HG02885 (cell line): Measurements from ENCODE around the gene CCDC6.

Experiments used
- ATAC-seq: cut with Tn5 transposase; IDR thresholded peaks from one replicate; pipeline ENCODE4 v1.9.1; 2021; ENCODE audit warnings: mild to moderate bottlenecking; ENCODE audit not compliant: unreplicated experiment, poor library complexity

Gene CCDC6

DNA sequence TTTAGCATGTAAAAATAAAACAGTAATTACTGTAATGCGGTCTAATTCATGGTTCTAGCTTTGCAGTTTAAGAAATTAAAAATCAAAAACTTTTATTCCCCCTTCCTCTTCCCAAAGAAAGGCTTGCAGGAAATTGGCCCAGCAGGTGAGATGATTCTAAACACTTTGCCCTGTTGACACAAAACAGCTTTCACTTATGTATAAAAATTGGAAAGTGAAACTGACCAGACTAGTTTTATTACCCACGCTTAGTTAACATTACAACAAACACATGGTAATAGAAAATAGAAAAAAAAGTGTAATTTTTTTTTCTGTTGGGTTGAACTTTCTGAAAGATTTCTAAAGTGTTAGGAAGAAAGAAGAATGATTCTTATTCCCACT is 1.2 kb upstream of the CCDC6 start:
- no peak for ATAC-seq

DNA sequence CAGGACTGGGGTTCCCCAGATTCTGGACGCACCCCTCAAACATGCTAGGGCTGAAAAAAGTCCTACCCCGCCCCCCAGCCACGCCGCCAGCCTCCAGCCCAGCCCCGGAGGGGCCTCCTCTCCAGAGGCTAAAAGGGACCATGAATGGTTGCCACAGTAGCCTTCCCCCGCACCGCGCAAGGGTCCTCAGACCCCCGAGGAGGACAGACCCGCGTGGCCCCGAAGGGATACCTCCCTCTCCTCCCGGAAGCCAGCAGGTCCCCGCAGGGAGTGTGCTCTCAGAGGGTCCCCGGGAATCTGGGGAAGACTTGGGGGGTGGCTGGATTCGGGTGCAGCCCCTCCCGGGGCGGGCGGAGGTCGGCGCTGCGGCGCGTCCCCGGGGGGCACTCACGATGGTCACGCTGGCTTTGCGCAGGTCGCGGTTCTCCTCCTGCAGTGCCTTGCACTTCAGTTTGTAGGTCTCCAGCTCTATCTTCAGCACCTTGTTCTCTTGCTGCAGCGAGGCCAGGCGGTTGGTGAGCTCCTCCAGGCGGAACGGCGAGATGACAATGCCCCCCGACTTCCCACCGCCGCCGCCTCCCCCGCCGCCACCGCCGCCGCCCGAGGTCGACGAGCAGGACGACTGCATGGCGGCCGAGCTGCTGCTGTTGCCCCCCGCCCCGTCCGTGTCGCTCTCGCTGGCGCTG is 482 bp downstream of the CCDC6 start:
- no peak for ATAC-seq

DNA sequence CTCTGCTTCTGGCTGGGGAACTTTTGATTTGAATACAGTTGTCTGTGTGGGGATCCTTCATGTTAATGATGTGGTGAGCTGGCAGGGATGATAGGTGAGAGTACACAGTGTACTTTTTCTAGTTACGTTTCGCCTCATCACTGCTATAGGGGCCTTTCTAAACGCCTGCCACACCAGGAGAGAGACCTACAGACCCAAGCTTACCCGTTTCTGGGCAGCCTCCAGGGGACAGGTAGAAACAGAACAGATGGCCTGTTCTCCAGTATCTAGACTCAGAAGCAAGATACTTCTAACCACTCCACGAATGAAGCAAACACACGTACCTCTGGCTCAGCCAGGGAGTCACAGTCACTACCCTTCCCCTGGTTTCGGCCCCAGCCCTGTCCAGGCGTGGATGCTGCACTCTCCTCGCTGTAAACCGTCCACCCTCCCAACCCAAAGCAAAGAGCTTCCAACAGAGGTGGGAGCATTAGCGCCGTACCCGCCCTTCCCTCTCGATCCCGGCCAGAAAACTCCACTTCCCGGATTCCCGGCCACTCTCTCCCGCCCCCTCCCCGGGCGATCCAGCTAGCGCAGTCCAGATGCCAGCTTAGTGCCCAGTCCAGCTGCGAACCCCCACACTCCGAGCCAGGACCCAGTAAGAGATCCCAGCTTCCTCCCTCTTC is 1.2 kb downstream of the CCDC6 start:
- peak; percentile 56 for ATAC-seq

DNA sequence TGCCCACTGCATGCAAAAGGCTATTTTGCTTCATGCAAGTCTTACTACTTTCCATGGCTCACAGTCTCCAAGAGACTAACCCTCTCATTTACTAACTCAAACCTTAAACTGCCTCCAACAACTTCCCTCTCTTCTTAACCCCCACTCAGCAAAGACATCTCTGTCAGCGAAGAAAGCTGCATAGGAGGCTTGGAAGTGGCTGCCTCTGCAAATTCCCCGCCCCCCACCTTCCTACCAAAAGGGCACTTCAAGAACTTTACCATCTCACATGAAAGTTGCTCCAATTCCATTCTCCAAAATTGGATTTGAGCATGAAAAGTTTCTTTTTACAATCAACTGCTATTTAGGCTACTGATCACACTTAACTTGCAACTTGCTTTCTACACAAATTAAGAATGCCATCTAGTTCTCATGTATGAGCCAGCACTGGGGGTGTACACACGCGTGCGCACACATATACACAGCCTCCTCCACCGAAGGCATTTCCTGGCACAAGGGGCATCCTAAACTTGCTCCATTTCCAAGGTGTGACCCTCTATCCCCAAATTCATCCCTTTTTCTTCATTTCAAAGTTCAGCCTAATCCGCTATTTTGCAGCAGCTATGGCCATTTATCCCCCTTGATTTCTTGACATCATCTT is 1.8 kb downstream of the CCDC6 start:
- ATAC-seq: no peak

DNA sequence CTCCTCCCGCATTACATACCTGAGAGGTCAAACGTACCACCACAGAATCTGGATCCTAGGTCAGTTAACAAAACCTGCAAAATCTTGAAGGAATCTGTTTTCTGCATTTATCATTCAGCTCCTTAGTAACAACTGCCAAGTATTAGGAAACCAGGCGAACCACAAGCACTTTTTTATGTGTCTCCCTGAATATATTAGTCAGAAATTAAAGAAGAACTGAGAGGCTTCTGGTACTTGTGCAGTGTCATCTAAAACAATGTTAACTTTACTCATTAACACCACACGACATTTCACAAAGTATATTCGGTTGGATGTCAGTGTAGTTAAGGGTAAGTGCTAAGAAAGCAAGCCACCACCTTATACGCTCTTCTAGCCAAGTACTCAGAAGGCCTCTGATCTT is 2.5 kb downstream of the CCDC6 start:
- no peak for ATAC-seq

DNA sequence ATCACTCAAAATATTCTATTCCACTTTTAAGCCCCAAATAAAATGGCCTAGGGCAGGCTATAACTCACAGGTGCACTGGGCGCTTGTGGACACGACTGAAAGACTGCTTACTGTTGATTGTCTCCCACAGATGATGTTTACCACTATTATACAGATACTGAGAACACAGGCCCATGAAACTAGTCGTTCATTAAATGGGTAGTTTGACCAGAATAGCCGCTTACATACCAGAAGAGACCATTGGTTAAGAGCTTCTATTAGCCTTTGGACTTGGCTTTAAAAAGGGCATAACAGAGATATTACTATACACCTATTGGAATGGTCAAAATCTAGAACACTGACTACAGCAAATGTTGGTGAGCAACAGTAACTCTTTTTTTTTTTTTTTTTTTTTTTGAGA is 4.3 kb downstream of the CCDC6 start:
- no peak for ATAC-seq

DNA sequence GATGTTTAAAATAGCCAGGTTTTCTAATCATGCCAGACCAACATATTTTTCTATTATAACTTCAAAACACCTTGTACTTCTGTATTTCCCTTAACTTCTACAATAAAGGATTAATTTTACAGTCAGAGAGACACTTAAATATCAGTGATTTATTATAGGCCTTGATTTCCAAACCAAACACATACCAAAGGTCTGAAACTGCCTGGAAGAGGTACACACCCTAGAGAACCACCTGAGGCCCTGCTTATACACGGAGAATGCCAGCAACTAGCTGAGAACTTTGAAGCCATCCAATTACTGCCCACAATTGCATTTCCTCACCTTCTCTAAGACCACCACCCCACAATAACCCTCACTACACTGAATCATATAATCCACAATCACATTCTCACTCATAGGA is 4.9 kb downstream of the CCDC6 start:
- no peak for ATAC-seq

DNA sequence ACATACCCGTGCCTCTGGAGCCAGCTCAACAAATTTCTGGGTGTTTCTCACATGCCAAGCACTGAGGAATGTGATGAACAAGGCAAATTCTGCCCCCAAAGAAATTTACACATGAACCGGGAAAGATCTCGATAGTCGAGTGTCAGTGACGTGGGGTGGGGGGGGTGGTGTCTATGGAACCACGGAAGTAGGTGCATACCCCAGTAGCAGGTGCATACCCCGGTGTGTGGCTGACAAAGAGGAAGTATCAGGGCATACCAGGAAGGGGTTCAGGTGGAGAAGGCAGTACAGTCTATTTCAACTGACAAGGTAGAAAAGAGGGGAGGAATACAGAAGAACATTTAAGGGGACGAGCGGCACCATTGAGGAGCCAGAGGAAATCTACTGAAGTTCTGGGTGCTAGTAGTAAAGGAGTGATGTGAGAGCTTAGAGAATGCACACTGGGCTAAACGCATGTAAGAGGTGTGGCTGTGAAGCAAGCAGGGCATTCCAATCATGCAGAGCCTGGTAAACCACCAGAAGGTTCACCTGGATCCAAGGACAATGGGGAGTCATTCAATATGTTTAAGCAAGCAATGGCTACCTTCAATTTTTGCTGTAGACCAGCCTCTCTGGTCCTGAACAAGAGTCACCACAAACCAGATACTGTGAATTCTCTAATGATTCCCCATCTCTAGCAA is 6.2 kb downstream of the CCDC6 start:
- ATAC-seq: no peak

DNA sequence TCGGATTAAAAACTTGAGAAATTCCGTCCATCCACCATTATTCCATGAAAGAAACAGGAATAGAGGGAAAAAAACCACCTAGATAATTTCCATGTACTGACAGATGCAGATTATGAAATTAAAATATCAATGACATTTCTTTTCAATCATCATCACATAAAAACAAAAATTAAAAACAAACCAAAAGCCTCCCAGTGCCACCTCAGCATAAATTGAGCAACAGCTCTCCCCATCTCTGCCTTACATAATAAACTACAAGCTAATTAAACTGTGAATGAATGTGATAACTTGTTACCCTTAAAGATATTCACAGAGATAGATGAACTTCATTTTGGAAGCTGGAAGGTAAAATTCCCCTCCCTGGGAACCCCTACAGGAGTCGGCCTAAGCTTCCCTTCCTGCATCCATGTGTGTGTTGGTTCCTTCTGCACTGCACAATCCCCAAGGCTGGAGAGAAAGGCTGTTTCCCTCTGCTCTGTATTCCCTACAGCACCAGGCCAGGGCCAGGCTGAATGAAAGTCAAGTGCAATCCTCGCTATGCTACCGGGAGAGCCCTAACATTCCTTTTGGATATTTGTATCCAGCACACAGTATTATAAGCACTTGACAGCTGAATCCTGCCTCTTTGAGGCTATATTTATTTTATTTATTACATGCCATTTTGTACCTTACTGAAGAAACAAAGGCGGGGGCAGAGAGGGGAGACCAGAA is 8.1 kb downstream of the CCDC6 start:
- no peak for ATAC-seq

DNA sequence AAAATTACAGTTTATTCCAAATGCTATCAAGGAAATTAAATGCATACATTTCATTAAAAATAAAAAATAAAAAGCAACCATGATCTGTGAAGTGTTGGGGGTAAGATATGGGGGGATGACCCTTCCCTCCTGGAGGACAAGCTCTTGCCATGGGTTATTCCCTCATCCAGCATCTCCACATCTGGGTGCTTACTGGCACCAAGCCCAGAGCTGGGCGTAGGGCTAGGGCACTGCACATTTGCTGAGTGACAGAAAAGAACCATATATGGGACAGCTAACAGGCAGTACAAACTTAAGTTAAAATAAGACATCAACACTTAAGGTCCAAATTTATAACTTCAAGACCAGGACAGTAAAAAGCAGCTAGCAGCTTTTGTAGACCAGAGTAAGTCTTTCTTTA is 10.2 kb downstream of the CCDC6 start:
- no peak for ATAC-seq

DNA sequence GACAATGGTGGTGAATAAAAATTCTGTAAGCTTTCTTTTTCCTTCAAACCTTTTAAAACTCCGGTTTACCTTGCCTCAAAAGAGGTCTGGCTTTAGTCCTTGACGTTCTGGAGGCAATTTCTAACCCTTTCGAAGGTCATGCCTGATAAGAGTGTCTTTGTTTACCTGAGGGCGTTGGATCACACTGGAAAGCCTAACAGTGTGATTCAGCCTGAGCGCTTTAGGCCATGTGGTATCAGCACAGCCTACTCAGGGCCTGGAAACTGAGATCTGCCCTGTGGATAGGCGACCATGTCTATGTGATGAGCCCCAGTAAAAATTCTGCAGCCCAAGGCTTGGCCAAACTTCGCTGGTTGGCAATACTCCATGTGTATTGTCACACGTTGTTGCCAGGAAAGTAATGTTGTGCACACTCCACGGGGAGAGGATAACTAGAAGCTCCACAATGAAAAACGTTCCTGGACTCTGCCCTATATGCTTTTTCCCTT is 10.7 kb downstream of the CCDC6 start:
- ATAC-seq: no peak

DNA sequence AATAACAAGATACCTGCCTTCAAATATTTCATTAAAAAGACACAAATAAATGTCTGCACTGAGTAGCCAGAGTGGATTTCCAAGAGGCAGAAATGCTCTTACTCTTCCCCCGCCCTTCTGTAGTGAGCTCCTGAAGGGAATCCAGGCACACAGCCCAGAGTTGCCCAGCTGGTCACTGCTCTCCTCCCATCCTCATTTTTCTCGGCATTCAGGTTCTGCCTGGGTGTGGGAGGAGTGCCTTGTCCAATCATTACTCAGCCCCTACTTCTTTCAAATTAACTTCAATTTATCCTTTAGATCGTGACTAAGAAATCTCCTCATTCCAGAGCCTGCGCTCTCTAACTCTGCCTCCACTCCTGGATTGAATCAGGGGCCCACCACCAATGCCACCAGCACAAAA is 12.2 kb downstream of the CCDC6 start:
- ATAC-seq: no peak

DNA sequence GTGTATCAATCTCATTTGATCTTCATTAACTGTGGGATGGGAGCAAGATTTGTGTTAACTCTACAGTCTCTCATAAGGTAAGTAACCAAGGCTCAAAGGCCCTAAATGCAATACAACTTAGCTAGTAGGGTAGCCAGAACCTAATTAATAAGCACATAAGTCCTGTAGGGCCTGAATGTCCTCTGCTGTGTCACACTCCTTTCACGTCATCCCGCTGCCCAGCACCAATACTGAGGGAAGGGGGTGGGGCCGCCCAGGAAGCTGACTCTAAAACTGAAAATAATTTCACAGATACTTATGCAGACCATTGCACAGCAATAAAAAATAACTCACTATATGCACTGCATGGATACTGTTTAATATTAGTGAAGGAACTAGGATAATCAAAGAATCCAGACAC is 13.7 kb downstream of the CCDC6 start:
- no peak for ATAC-seq

DNA sequence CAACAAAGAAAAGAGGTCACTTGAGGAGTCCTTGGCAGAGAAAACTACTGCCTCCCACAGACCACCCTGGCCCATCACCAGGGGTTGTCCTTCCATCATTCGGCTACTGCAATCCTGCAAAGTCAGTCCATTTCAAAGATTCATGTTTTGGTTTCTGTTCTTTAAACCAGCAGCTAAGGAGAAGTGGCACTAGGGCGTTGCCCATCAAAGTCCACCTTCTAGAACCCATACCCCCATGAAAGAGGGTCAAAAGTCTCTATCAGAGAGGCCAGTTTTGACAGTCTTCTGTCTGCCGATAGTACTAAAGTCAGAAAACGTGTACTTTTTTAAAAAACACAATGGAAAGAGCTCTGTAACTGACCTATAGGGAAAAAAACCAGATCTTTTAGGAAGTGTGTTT is 14.4 kb downstream of the CCDC6 start:
- ATAC-seq: no peak

DNA sequence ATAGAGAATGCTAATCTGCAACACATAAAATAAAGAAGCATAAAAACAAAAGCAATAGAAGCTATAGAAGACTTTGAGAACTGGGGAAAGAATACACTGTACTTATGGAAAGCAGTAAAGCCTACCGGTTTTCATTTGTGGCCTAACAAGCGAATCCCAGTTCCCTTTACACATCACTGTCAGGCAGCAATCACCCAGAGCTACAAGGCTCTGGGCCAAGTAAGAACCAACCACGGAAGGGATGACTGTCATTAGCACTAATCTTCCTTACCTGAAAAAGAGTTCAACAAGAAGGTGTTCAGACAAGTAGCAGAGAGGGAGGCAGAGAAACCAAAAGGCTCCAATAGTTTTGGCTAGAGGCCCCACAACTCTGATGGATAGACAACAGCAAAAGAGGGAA is 15.0 kb downstream of the CCDC6 start:
- ATAC-seq: peak; percentile 69

DNA sequence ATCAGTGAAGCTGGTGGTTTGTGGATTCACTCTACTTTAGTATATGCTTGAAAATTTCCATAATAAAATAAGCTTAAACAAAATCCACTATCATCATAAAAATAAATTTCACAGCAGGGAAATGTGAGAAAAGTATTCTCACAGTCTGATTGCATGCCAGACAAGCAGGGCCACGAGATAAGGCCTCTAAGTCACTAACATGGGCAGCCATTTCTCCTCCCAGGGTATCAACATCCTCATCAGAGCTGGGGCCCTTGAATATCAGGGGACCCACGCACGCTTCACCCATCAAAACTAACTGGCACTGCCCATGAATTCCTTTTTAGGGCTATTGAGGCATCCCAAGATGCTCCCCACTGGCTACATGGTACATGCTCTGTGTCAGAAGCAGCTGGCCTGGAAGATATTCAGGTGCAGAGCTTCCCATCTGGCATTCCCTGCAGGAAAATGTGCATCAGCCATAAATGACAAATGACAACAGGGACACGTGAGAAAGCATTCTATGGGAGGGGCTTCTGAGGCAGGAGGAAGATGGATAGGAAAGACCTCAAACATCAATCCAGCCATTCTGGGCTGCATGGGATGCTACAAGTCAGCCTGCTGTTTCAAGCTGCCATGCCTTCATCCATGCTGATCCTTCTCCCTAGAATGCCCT is 17.4 kb downstream of the CCDC6 start:
- no peak for ATAC-seq

DNA sequence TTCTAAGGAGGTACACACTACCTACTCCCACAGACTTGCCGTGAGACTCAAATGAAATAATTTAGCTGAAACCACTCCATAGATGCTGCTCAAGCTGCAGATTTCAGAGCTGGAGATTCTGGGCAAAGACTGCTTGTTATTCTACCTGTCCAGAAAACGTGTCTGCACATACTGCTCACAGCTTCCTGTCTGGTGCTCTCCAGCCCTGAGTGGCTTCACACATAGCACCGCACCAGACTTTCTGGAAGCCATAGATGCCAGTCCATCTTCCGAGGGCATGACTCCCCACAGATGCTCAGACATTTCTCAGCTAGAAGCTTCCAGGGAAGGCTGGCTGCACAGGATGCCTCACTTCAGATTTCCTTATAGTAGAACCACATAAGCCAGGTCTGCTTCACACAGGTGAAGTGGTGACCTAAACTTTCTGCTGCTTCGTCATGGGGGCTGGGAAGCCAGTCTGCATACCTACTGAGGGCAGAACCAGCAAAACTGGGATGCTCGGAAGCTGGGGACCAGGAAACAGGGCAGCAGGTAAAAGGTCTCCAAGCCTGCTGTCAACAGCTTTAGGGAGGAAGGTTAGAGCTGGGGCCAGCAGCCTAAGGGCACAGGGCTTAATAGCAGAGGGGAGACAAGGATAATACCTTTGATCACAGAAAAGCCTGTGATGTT is 18.2 kb downstream of the CCDC6 start:
- no peak for ATAC-seq

DNA sequence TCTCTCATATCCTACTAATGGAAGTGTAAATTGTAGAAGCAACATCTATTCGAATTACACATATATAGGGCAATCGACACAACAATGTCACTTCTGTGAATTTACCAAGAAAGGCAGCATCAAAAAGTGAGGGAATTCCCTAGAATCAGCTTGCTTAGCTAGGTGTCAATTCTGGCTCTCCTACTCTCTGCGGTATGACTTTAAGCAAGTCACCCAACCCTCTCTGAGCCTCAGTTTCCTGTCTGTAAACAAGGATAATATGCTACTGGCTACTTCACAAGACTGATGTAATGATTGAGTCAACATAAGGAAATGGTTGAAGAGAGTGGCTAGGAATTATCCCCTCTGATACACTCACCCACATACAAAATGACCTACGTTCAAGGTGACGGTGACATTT is 19.4 kb downstream of the CCDC6 start:
- no peak for ATAC-seq

DNA sequence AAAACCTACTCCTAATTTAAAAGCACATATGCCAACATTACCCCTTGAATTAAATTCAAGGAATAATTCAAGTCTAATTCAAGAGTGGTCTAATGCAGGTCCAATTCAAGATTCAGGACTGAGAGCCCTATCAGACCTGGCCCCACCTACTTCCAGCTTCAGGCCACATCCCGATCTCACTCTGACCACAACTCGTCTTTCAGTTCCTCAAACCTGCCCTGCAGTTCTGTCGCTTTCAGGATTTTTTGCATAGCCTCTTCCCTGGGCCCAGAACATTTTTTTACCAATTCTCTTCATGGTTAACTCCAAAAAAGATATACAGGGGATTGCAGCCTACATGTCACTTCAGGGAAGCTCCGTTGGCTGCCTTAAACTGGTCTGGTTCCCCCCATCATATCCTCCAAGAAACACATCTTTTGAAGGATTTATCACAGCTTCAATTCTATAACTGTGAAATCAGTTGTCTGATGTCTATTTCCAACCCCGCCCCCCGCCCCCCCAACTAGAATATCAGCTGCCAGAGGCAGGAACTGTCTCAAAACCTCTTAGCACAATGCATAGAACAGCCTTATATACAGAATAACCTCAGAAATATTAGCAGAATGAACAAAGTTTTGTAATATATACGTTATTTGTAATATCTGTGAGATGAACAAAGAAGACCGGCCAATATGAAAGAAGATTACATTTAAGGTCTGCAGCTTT is 20.8 kb downstream of the CCDC6 start:
- peak; percentile 80 for ATAC-seq
